MM.1S (cell line): ENCODE measurements around the gene MAGI3.

Experiments used
- DNase-seq: peaks from one replicate; pipeline ENCODE4 v3.0.0-alpha.2; 2015
- H2AFZ ChIP-seq: fragments of 300-600 bp; sonication (generic); 2 replicates; pipeline ENCODE4 v1.6.0; 2016; ENCODE audit warnings: antibody characterized with exemption, low read length
- H3F3A ChIP-seq: fragments of 300-600 bp; sonication (generic); 2 replicates; pipeline ENCODE4 v1.6.1; 2016; ENCODE audit warnings: mild to moderate bottlenecking, antibody characterized with exemption, low read length, moderate library complexity, mixed read lengths; ENCODE audit not compliant: insufficient read depth
- H3K27ac ChIP-seq: fragments of 300-600 bp; sonication (generic); 2 replicates; pipeline ENCODE4 v1.5.1; 2016; ENCODE audit warnings: mild to moderate bottlenecking, low read length
- H3K27me3 ChIP-seq: fragments of 300-600 bp; sonication (generic); replicated peaks from 2 replicates; pipeline ENCODE4 v1.6.0; 2016; ENCODE audit warnings: low read length; ENCODE audit not compliant: insufficient read depth
- H3K36me3 ChIP-seq: fragments of 300-600 bp; sonication (generic); replicated peaks from 2 replicates; pipeline ENCODE4 v1.6.1; 2016; ENCODE audit warnings: mild to moderate bottlenecking, low read length, mixed read lengths; ENCODE audit not compliant: insufficient read depth
- H3K4me1 ChIP-seq: fragments of 300-600 bp; sonication (generic); 2 replicates; pipeline ENCODE4 v1.6.1; 2016; ENCODE audit warnings: low read length, mixed read lengths
- H3K4me2 ChIP-seq: fragments of 300-600 bp; sonication (generic); 2 replicates; pipeline ENCODE4 v1.6.0; 2016; ENCODE audit warnings: low read depth, low read length
- H3K4me3 ChIP-seq: fragments of 300-600 bp; sonication (generic); 2 replicates; pipeline ENCODE4 v1.5.1; 2016; ENCODE audit warnings: low read length, mixed read lengths
- H3K79me2 ChIP-seq: fragments of 300-600 bp; sonication (generic); 2 replicates; pipeline ENCODE4 v1.6.1; 2016; ENCODE audit warnings: mixed run types, low read length, mixed read lengths
- H3K9ac ChIP-seq: fragments of 300-600 bp; sonication (generic); 2 replicates; pipeline ENCODE4 v1.6.1; 2016; ENCODE audit warnings: low read length, mixed read lengths
- H3K9me2 ChIP-seq: fragments of 300-600 bp; sonication (generic); replicated peaks from 2 replicates; pipeline ENCODE4 v1.6.1; 2016; ENCODE audit warnings: mild to moderate bottlenecking, low read length, mixed read lengths; ENCODE audit not compliant: insufficient read depth
- H3K9me3 ChIP-seq: fragments of 300-600 bp; sonication (generic); replicated peaks from 2 replicates; pipeline ENCODE4 v1.6.1; 2016; ENCODE audit warnings: mild to moderate bottlenecking, low read length, mixed read lengths; ENCODE audit not compliant: insufficient read depth
- H4K20me1 ChIP-seq: fragments of 300-600 bp; sonication (generic); 2 replicates; pipeline ENCODE4 v1.6.1; 2016; ENCODE audit warnings: mild to moderate bottlenecking, low read length, moderate library complexity, mixed read lengths; ENCODE audit not compliant: insufficient read depth
- CTCF ChIP-seq: fragments of 300-600 bp; sonication (generic); IDR thresholded peaks from 2 replicates; pipeline ENCODE4 v1.5.1; 2016; ENCODE audit warnings: antibody characterized with exemption, low read length, mixed read lengths
- EZH2 ChIP-seq: fragments of 300-600 bp; sonication (generic); optimal IDR thresholded peaks from 2 replicates; pipeline ENCODE3; 2017; ENCODE audit warnings: low read depth, mild to moderate bottlenecking, antibody characterized with exemption, low read length, mixed read lengths
- EZH2phosphoT487 ChIP-seq: fragments of 300-600 bp; sonication (generic); IDR thresholded peaks from 2 replicates; pipeline ENCODE4 v1.6.1; 2018; ENCODE audit warnings: antibody characterized with exemption, low read length

MAGI3 gene

GRCh38 chr1:113582084-113582483 is 191.8 kb downstream of the MAGI3 start:
- no peak overlapping the region for H2AFZ ChIP-seq
- DNase-seq, result no peak
- no peaks in the 10 kb centered on the region for H4K20me1 ChIP-seq
- H3K9me3 ChIP-seq, result no peaks in the 10 kb centered on the region
- no peaks in the 10 kb centered on the region for H3K9me2 ChIP-seq
- H3K79me2 ChIP-seq, result no peaks in the 10 kb centered on the region
- no peak overlapping the region for H3K4me3 ChIP-seq
- H3K36me3 ChIP-seq, result no peaks in the 10 kb centered on the region
- H3K9ac ChIP-seq, result no peak overlapping the region
- no peak overlapping the region for H3K4me2 ChIP-seq
- H3F3A ChIP-seq, result no peaks in the 10 kb centered on the region
- H3K27ac ChIP-seq, result no peak overlapping the region
- no peaks in the 10 kb centered on the region for H3K27me3 ChIP-seq
- TF ChIP-seq EZH2 (no peak), EZH2phosphoT487 (no peak), CTCF (no peak)
- no peaks in the 10 kb centered on the region for H3K4me1 ChIP-seq

GRCh38 chr1:113587475-113587874 is 197.2 kb downstream of the MAGI3 start:
- no peaks in the 10 kb centered on the region for H3K9me3 ChIP-seq
- H3F3A ChIP-seq, result no peaks in the 10 kb centered on the region

GRCh38 chr1:113592230-113592629 is 201.9 kb downstream of the MAGI3 start:
- TF ChIP-seq CTCF, result no peak
- no peak for TF ChIP-seq EZH2
- no peak for TF ChIP-seq EZH2phosphoT487
- Histone ChIP-seq H3K36me3 (no peaks in the 10 kb centered on the region), H3K27ac (no peak overlapping the region), H2AFZ (no peak overlapping the region), H3K9me3 (no peaks in the 10 kb centered on the region), H3K9ac (no peak overlapping the region), H3K9me2 (no peaks in the 10 kb centered on the region), H3K4me1 (no peaks in the 10 kb centered on the region), H3K79me2 (no peaks in the 10 kb centered on the region), H4K20me1 (no peaks in the 10 kb centered on the region), H3F3A (no peaks in the 10 kb centered on the region), H3K4me2 (no peak overlapping the region), H3K4me3 (no peak overlapping the region), H3K27me3 (no peaks in the 10 kb centered on the region)
- DNase-seq, result no peak

More at GRCh38 chr1:113587475-113587874, 197.2 kb downstream of the MAGI3 start:
- Histone ChIP-seq H3K27ac (no peak overlapping the region), H3K9me2 (no peaks in the 10 kb centered on the region), H4K20me1 (no peaks in the 10 kb centered on the region), H3K27me3 (no peaks in the 10 kb centered on the region), H3K4me1 (no peaks in the 10 kb centered on the region), H3K79me2 (no peaks in the 10 kb centered on the region), H3K4me2 (no peak overlapping the region), H3K36me3 (no peaks in the 10 kb centered on the region), H2AFZ (no peak overlapping the region), H3K9ac (no peak overlapping the region), H3K4me3 (no peak overlapping the region)
- DNase-seq, result no peak
- TF ChIP-seq CTCF (no peak), EZH2phosphoT487 (no peak), EZH2 (no peak)
